ENCODE measurements around the gene TRIM33. TPM values are rescaled to one million over a fixed set of nuclear protein-coding genes. Genes with fewer than 3 reads are reported as not detected.
"Not testable (repeated sequence)": the region's sequence is repeated elsewhere in the genome, so short reads cannot be mapped to it uniquely, and the experiment has no call there.

The TRIM33 gene
- total and polyA plus RNA-seq, 2 donors (not counting 3 experiments of a cell fraction or from before 2014, with no cell fraction given) = 10.3 to 29.1 TPM

- Histone ChIP-seq H3K27ac (ENCODE audit: insufficient read depth, low read depth, low read length) (no peak overlapping the region), H3K79me2 (ENCODE audit: control insufficient read depth, insufficient read depth, low read length) (no peaks in the 10 kb centered on the region), H3K9me1 (replicated peaks; ENCODE audit: control insufficient read depth, extremely low read depth, insufficient read depth, low read length) (no peaks in the 10 kb centered on the region), H3K36me3 (ENCODE audit: control insufficient read depth in 2 of 2, extremely low read depth in 1 of 2, insufficient read depth in 2 of 2, low read length in 2 of 2) (no peaks in the 10 kb centered on the region), H3K27me3 (ENCODE audit: control insufficient read depth in 2 of 2, insufficient read depth in 2 of 2, low read length in 2 of 2) (no peaks in the 10 kb centered on the region), H3K4me1 (ENCODE audit: control insufficient read depth, extremely low read depth, insufficient read depth, low read length) (no peaks in the 10 kb centered on the region), H2AFZ (ENCODE audit: low read depth, low read length) (no peak overlapping the region), H4K20me1 (replicated peaks; ENCODE audit: control insufficient read depth, extremely low read depth, insufficient read depth, low read length) (no peaks in the 10 kb centered on the region), H3K9ac (replicated peaks; ENCODE audit: extremely low read depth, insufficient read depth, low read length) (no peak overlapping the region), H3K4me3 (replicated peaks in 1 of 3; ENCODE audit: insufficient read depth in 1 of 3, low read depth in 1 of 3, low read length in 3 of 3) (no peak overlapping the region), H3K9me3 (replicated peaks; ENCODE audit: control insufficient read depth, insufficient read depth, low read length) (no peaks in the 10 kb centered on the region), H3K4me2 (ENCODE audit: insufficient read depth, low read length) (no peak overlapping the region)
- CTCF ChIA-PET = interaction anchor here (0.7 kb wide), 1 partner anchor 310 kb away, joined by 3 read pairs; no protein-coding TSS in a partner anchor
- intact Hi-C loops (cut with micrococcal nuclease) (no loop called here), dilution Hi-C loops (cut with MboI; ENCODE audit: extremely low pct_ligation_motif_present, low sequenced_read_pairs) (no loop called here)
- no TSS peak for BruUV-seq (replicated peaks)
- TF ChIP-seq CTCF (IDR thresholded peaks at IDR 0.05; ENCODE audit: extremely low read depth in 1 of 2, insufficient read depth in 1 of 2, low read depth in 1 of 2, low read length in 2 of 2) (no peak), GATA2 (IDR thresholded peaks at IDR 0.05; ENCODE audit: insufficient read depth, insufficient read length, low read depth, low read length) (no peak), EZH2 (IDR thresholded peaks at IDR 0.05; ENCODE audit: borderline replicate concordance, low read depth, low read length, severe bottlenecking) (no peak), FOS (IDR thresholded peaks at IDR 0.05; ENCODE audit: borderline replicate concordance, insufficient read depth, low read length) (no peak), MAX (IDR thresholded peaks at IDR 0.05; ENCODE audit: insufficient read depth, insufficient read length) (no peak), MYC (IDR thresholded peaks at IDR 0.05; ENCODE audit: low read depth, low read length) (no peak), POLR2A (IDR thresholded peaks at IDR 0.05; ENCODE audit: low read depth, low read length) (no peak), JUN (IDR thresholded peaks at IDR 0.05; ENCODE audit: borderline replicate concordance, insufficient read depth, insufficient read length, low read depth) (no peak), POLR2AphosphoS5 (IDR thresholded peaks at IDR 0.05; ENCODE audit: insufficient read depth, low read depth, low read length) (no peak)
- FAIRE-seq (no peak), DNase-seq (ENCODE audit: low read depth, low spot score) (no peak)
- POLR2A ChIA-PET = no interaction called here
These were observed 141.1 kb downstream of the TRIM33 start for GRCh38 chr1:114369930-114370329.

GRCh38 chr1:114369266-114369919 is 141.6 kb downstream of the TRIM33 start:
- H3K9me1 ChIP-seq (replicated peaks; ENCODE audit: control insufficient read depth, extremely low read depth, insufficient read depth, low read length); FAIRE-seq; H3K9me3 ChIP-seq (replicated peaks; ENCODE audit: control insufficient read depth, insufficient read depth, low read length); H3K79me2 ChIP-seq (ENCODE audit: control insufficient read depth, insufficient read depth, low read length); dilution Hi-C loops (cut with MboI; ENCODE audit: extremely low pct_ligation_motif_present, low sequenced_read_pairs); BruUV-seq (replicated peaks); H3K9ac ChIP-seq (replicated peaks; ENCODE audit: extremely low read depth, insufficient read depth, low read length); DNase-seq (ENCODE audit: low read depth, low spot score); H2AFZ ChIP-seq (ENCODE audit: low read depth, low read length); intact Hi-C loops (cut with micrococcal nuclease); H3K36me3 ChIP-seq (ENCODE audit: control insufficient read depth in 2 of 2, extremely low read depth in 1 of 2, insufficient read depth in 2 of 2, low read length in 2 of 2); H4K20me1 ChIP-seq (replicated peaks; ENCODE audit: control insufficient read depth, extremely low read depth, insufficient read depth, low read length); H3K4me1 ChIP-seq (ENCODE audit: control insufficient read depth, extremely low read depth, insufficient read depth, low read length); H3K4me3 ChIP-seq (replicated peaks in 1 of 3; ENCODE audit: insufficient read depth in 1 of 3, low read depth in 1 of 3, low read length in 3 of 3); H3K27me3 ChIP-seq (ENCODE audit: control insufficient read depth in 2 of 2, insufficient read depth in 2 of 2, low read length in 2 of 2); CTCF ChIA-PET; H3K4me2 ChIP-seq (ENCODE audit: insufficient read depth, low read length); H3K27ac ChIP-seq (ENCODE audit: insufficient read depth, low read depth, low read length); POLR2A ChIA-PET: not testable (repeated sequence)

All from endothelial cell of umbilical vein (primary cell).